Ascending aorta (tissue), 2 donors: ENCODE measurements around the gene RDH16. TPM values are rescaled to one million over a fixed set of nuclear protein-coding genes. Genes with fewer than 3 reads are reported as not detected.
"Not testable (repeated sequence)": the region's sequence is repeated elsewhere in the genome, so short reads cannot be mapped to it uniquely, and the experiment has no call there.

Source experiments
- DNase-seq, 2 donors: peaks; one replicate each; pipeline ENCODE4 v3.0.0-alpha.2; 2019; ENCODE audit warnings: low spot score in 2 of 2
- H3K27ac ChIP-seq, 2 donors: fragments of 200-600 bp; sonication (generic); one replicate each; pipeline ENCODE4 v1.5.1; 2016 to 2017; ENCODE audit warnings: mild to moderate bottlenecking in 1 of 2
- H3K27me3 ChIP-seq: fragments of 200-600 bp; sonication (generic); one replicate; pipeline ENCODE4 v1.5.1; 2017
- H3K36me3 ChIP-seq, 2 donors: fragments of 200-600 bp; sonication (generic); one replicate each; pipeline ENCODE4 v1.5.1; 2016
- H3K4me1 ChIP-seq, 2 donors: fragments of 200-600 bp; sonication (generic); one replicate each; pipeline ENCODE4 v1.5.1; 2016 to 2017; ENCODE audit warnings: mild to moderate bottlenecking in 1 of 2
- H3K4me3 ChIP-seq, 2 donors: fragments of 200-600 bp; sonication (generic); one replicate each; pipeline ENCODE4 v1.5.1; 2016 to 2017; ENCODE audit warnings: mild to moderate bottlenecking in 1 of 2
- H3K9me3 ChIP-seq, 2 donors: fragments of 200-600 bp; sonication (generic); one replicate each; pipeline ENCODE4 v1.5.1; 2016
- CTCF ChIP-seq, 3 experiments: fragments of 200-600 bp in 2 of 3; fragments of 450-650 bp in 1 of 3; sonication (generic) in 2 of 3; IDR thresholded peaks; one replicate each; pipeline ENCODE4 v1.5.1; 2016 to 2019; ENCODE audit warnings: antibody characterized with exemption in 3 of 3, mild to moderate bottlenecking in 1 of 3, moderate library complexity in 1 of 3
- intact Hi-C: fragments of 100-400 bp; cut with DNase I; formaldehyde crosslinking; loops from one replicate; pipeline ENCODE4 v1.15.1; 2023
- total RNA-seq: library from RNA; depleted of rRNA; stranded (reverse); fragments of >200 nt; gene quantifications from one replicate; pipeline ENCODE4 v1.1.0, GENCODE V29; 2016

The RDH16 gene
- total RNA-seq, 1 donor from 2014 or later, result 5.6 TPM

- no peak for DNase-seq
- no peak for TF ChIP-seq CTCF (IDR thresholded peaks at IDR 0.05)
- intact Hi-C loops, result no loop called here
- no peak overlapping the region for H3K27ac ChIP-seq
- H3K4me3 ChIP-seq, result no peak overlapping the region
- no peaks in the 10 kb centered on the region for H3K27me3 ChIP-seq
- no peaks in the 10 kb centered on the region for H3K36me3 ChIP-seq
- no peaks in the 10 kb centered on the region for H3K4me1 ChIP-seq
- H3K9me3 ChIP-seq, result peaks cover 0 to under 1% of the 10 kb centered on the region in 2 donors
Observed at GRCh38 chr12:56941299-56942017, 15.9 kb downstream of the RDH16 start.

GRCh38 chr12:56940942-56941298 lies 16.5 kb downstream of the RDH16 start:
- H3K27ac ChIP-seq, H3K27me3 ChIP-seq, intact Hi-C loops: not testable (repeated sequence)

DNA sequence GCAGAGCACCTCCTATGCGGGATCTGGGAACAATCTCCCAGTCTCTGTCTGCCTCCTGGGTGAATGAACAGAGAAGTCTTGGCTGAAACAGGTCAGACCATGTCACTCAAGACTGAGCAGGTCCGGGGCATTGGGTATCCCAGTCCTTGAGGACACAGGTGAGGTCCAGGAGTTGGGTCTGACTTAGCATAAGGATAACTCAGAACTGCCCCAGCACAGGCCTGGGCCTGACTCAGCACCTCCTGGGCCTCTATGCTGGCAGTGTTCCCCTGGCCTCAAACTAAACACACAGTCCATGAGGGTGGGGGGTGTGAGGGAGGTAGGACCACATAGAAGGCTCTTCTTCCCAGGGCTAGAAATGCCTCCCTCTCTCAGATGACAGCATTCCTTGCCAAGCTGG lies 21.7 kb downstream of the RDH16 start:
- TF ChIP-seq CTCF (IDR thresholded peaks at IDR 0.05), result no peak
- intact Hi-C loops, result no loop called here
- no peak for DNase-seq

More at GRCh38 chr12:56940942-56941298, 16.5 kb downstream of the RDH16 start:
- not testable (repeated sequence) for H3K36me3 ChIP-seq, H3K9me3 ChIP-seq, H3K4me3 ChIP-seq, DNase-seq, H3K4me1 ChIP-seq

GRCh38 chr12:56935157-56935556 lies 22.3 kb downstream of the RDH16 start:
- Histone ChIP-seq H3K27me3 (no peaks in the 10 kb centered on the region), H3K9me3 (no peaks in the 10 kb centered on the region), H3K4me1 (no peaks in the 10 kb centered on the region), H3K36me3 (no peaks in the 10 kb centered on the region), H3K4me3 (no peak overlapping the region), H3K27ac (no peak overlapping the region)
- intact Hi-C loops, result no loop called here
- no peak for DNase-seq
- TF ChIP-seq CTCF (IDR thresholded peaks at IDR 0.05), result no peak

More for the DNA sequence above, 21.7 kb downstream of the RDH16 start:
- H3K36me3 ChIP-seq, result no peaks in the 10 kb centered on the region
- no peaks in the 10 kb centered on the region for H3K4me1 ChIP-seq
- no peaks in the 10 kb centered on the region for H3K9me3 ChIP-seq
- no peak overlapping the region for H3K27ac ChIP-seq
- H3K27me3 ChIP-seq, result no peaks in the 10 kb centered on the region
- H3K4me3 ChIP-seq, result no peak overlapping the region

DNA sequence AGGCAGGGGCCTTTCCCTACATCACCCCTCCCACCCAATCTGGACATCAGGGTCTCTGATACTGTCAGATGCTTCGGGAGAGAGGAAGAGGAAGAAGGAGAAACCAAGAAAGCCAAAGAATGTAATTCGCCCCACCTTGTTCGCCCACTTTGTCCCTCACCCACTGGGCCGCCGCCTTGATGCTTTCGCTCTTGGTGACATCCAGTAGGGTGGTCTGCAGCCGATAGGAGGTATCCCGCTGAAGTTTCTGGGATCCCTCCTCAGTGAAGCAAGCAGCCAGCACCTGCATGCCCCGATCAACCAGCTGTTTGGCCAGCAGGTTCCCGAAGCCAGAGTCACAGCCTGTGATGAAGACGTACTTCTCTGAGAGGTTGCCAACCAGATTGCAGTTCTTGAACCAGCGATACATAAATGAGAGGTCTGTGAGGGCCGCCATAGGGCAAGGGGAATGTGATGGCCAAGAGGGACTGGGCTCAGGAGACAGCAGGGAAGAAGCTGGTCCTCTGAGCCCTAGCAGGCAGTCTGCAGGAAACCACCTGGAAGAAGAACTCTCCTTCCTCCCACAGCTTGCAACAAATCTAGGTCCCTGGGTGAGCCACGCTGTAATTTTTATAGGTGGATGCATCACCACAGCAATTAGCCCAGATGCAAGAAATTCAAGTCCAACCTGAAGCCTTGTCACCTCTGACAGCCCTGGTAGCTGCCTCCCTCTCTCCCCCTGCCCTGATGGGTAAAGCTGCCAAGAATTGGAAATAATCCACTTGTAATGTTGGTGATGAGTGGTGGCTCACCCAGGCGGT lies 23.4 kb downstream of the RDH16 start, which contains the start of gene SDR9C7:
SDR9C7 (minus strand) TSS at position 583 of the 800 bp plus-strand sequence; CDS start at position 436, 147 bp downstream.
- no peaks in the 10 kb centered on the region for H3K4me1 ChIP-seq
- intact Hi-C loops, result no loop called here
- DNase-seq, result no peak
- no peak for TF ChIP-seq CTCF (IDR thresholded peaks at IDR 0.05)
- no peak within 1 kb of the TSS for H3K4me3 ChIP-seq
- H3K9me3 ChIP-seq, result no peaks in the 10 kb centered on the region
- no peaks in the 10 kb centered on the region for H3K36me3 ChIP-seq
- H3K27me3 ChIP-seq, result no peaks in the 10 kb centered on the region
- no peak within 1 kb of the TSS for H3K27ac ChIP-seq

DNA sequence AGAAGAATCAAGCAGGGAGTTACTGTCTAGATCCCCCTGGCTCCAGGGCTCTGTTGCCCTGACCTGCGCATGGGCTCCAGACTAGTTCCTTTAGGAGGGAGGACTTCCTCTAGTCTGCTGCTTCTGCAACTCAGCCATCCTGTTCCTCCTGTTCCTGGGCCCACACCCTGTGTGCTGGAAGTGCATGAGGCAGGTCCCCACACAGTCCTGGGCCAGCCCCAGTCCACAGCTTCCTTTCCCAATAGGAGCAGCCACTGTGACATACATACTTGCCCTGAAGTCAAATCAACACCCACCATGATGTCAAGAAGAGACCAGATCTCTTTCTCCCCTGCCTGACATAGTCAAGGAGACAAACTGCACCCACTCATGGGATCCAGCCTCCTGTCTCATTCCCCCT lies 24.5 kb downstream of the RDH16 start:
- Histone ChIP-seq H3K36me3 (no peaks in the 10 kb centered on the region), H3K4me3 (no peak overlapping the region), H3K4me1 (no peaks in the 10 kb centered on the region), H3K27me3 (no peaks in the 10 kb centered on the region), H3K27ac (no peak overlapping the region), H3K9me3 (no peaks in the 10 kb centered on the region)
- no peak for DNase-seq
- intact Hi-C loops, result no loop called here
- TF ChIP-seq CTCF (IDR thresholded peaks at IDR 0.05), result no peak
